Renal pelvis (tissue), 12 donors: ENCODE data around the gene FCGBP. TPM values are rescaled to one million over a fixed set of nuclear protein-coding genes. Genes with fewer than 3 reads are reported as not detected.
"Not testable (repeated sequence)": the region's sequence is repeated elsewhere in the genome, so short reads cannot be mapped to it uniquely, and the experiment has no call there.

Source experiments
- DNase-seq: peaks from one replicate; pipeline ENCODE4 v3.0.0-alpha.2; 2013
- long read RNA-seq, 16 experiments: transcript quantifications; one replicate each; lab custom pipeline, GENCODE V29; 2026
- polyA plus RNA-seq, 3 donors: library from polyadenylated mRNA; unstranded; fragments of 120-200 nt; gene quantifications; one replicate each; pipeline ENCODE4 v1.2.1, GENCODE V29; 2013; ENCODE audit not compliant: insufficient read length in 3 of 3

The FCGBP gene
- polyA plus RNA-seq = 10 to 100 TPM in 1 of 3 donors, 1 to 10 TPM in 2; 8.8 to 10.7 (median 9.4) TPM
- long read RNA-seq, donor 1 = 0 reads
- long read RNA-seq, donor 2 = 0 reads
- long read RNA-seq, donor 3, partial matches to known transcripts = 10 of 10 reads
- long read RNA-seq, donor 3, other reads (novel, unspliced or antisense) = 0 of 10 reads
- long read RNA-seq, donor 4, partial matches to known transcripts = 7 of 7 reads
- long read RNA-seq, donor 4, other reads (novel, unspliced or antisense) = 0 of 7 reads
- long read RNA-seq, donor 5, partial matches to known transcripts = 6 of 6 reads
- long read RNA-seq, donor 5, other reads (novel, unspliced or antisense) = 0 of 6 reads
- long read RNA-seq, donor 6 = 0 reads
- long read RNA-seq, donor 7, partial matches to known transcripts = 7 of 7 reads
- long read RNA-seq, donor 7, other reads (novel, unspliced or antisense) = 0 of 7 reads
- long read RNA-seq, donor 8 = 0 reads
- long read RNA-seq, donor 9, partial matches to known transcripts = 7 of 7 reads
- long read RNA-seq, donor 9, other reads (novel, unspliced or antisense) = 0 of 7 reads
- long read RNA-seq, donor 10, partial matches to known transcripts = 9 of 9 reads
- long read RNA-seq, donor 10, other reads (novel, unspliced or antisense) = 0 of 9 reads
- long read RNA-seq, donor 11 = 0 reads
- long read RNA-seq, donor 12 = 0 reads
- long read RNA-seq, donor 13, partial matches to known transcripts = 8 of 8 reads
- long read RNA-seq, donor 13, other reads (novel, unspliced or antisense) = 0 of 8 reads
- long read RNA-seq, donor 14 = 0 reads
- long read RNA-seq, donor 15, partial matches to known transcripts = 251 of 251 reads
- long read RNA-seq, donor 15, other reads (novel, unspliced or antisense) = 0 of 251 reads
- long read RNA-seq, donor 16, partial matches to known transcripts = 16 of 16 reads
- long read RNA-seq, donor 16, other reads (novel, unspliced or antisense) = 0 of 16 reads

- DNase-seq = no peak
Observed at GRCh38 chr19:39934584-39935363, at the start of gene FCGBP. FCGBP (minus strand) TSS chr19:39934634.

GRCh38 chr19:39983695-39984300 lies 49.4 kb upstream of the FCGBP start:
- DNase-seq = no peak

GRCh38 chr19:39982883-39983282 lies 48.4 kb upstream of the FCGBP start:
- no peak for DNase-seq

- DNase-seq = no peak
Observed at GRCh38 chr19:39974377-39975155, 40.1 kb upstream of the FCGBP start.

GRCh38 chr19:39971380-39972035 lies 37.1 kb upstream of the FCGBP start:
- no peak for DNase-seq

GRCh38 chr19:39970675-39971379 lies 36.4 kb upstream of the FCGBP start, which contains the start of gene PSMC4:
PSMC4 (plus strand) TSS chr19:39971165; CDS start chr19:39971203, 38 bp downstream.
- peak; percentile 99 for DNase-seq

GRCh38 chr19:39970425-39970674 lies 35.9 kb upstream of the FCGBP start:
- DNase-seq = no peak

- DNase-seq = no peak
Observed at GRCh38 chr19:39969681-39970424, 35.4 kb upstream of the FCGBP start.

- no peak for DNase-seq
Observed at GRCh38 chr19:39969266-39969665, 34.8 kb upstream of the FCGBP start.

GRCh38 chr19:39968789-39969188 lies 34.4 kb upstream of the FCGBP start:
- DNase-seq = no peak

- no peak for DNase-seq
Observed at GRCh38 chr19:39967561-39967960, 33.1 kb upstream of the FCGBP start.

- DNase-seq = no peak
Observed at GRCh38 chr19:39966617-39967016, 32.2 kb upstream of the FCGBP start.

GRCh38 chr19:39963898-39964297 lies 29.5 kb upstream of the FCGBP start:
- no peak for DNase-seq

- DNase-seq = not testable (repeated sequence)
Observed at GRCh38 chr19:39959407-39959806, 25.0 kb upstream of the FCGBP start.

- DNase-seq = not testable (repeated sequence)
Observed at GRCh38 chr19:39958942-39959341, 24.5 kb upstream of the FCGBP start.

GRCh38 chr19:39957886-39958285 lies 23.5 kb upstream of the FCGBP start:
- DNase-seq = not testable (repeated sequence)

GRCh38 chr19:39953915-39954314 lies 19.5 kb upstream of the FCGBP start:
- DNase-seq = no peak

GRCh38 chr19:39951686-39952085 lies 17.3 kb upstream of the FCGBP start:
- DNase-seq = no peak
